ENCODE data around the gene TRPM3.

Gene TRPM3

DNA sequence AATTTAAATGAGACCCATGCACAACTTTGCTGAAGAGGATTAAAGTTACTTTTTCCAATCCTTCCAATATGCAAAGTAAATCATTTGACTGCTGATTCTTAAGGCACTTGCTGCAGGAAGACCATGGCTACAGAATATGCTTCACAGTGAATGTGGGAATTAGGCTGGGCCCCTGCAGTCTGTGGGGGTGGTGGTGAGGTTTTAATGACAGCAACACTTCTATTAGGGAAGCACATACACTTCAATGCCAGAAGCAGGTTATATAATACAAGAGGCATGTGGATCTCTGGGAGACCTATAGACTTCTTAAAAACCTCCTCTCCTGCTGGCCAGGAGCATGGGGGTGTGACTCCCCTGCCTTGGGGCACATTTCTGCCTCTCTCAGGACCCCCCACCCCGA lies 582.4 kb downstream of the TRPM3 start:
- no peak for DNase-seq
- in situ Hi-C loops (cut with MboI; ENCODE audit: low pct_unique_long_range_greater_than_20kb, low sequenced_read_pairs): no loop called here

GRCh38 chr9:70537084-70537483 lies 584.3 kb downstream of the TRPM3 start:
- in situ Hi-C loops (cut with MboI; ENCODE audit: low pct_unique_long_range_greater_than_20kb, low sequenced_read_pairs): no loop called here
- no peak for DNase-seq

GRCh38 chr9:70535546-70536323 lies 585.7 kb downstream of the TRPM3 start:
- no peak for DNase-seq
- in situ Hi-C loops (cut with MboI; ENCODE audit: low pct_unique_long_range_greater_than_20kb, low sequenced_read_pairs): no loop called here

DNA sequence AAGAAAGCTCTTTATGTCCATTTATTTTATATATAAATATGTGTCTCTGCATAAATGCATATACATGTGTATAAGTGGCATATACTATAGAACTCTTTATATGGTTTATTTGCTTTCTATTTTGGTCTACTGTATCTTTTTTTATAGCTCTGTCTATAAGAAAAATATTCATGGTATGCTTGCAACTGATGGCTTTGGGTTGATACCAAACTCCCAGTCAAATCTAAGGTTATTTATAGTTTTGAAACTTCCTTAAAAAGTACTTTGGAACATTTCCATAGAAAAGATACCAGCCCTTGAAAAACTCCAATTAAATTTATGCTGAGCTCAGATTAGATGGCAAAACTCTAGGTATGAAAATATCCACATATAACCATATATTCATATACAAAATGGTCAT lies 587.0 kb downstream of the TRPM3 start:
- no peak for DNase-seq
- in situ Hi-C loops (cut with MboI; ENCODE audit: low pct_unique_long_range_greater_than_20kb, low sequenced_read_pairs): no loop called here

- DNase-seq: no peak
- in situ Hi-C loops (cut with MboI; ENCODE audit: low pct_unique_long_range_greater_than_20kb, low sequenced_read_pairs): no loop called here
Observed at GRCh38 chr9:70534061-70534460, 587.4 kb downstream of the TRPM3 start.

GRCh38 chr9:70533492-70533891 lies 587.9 kb downstream of the TRPM3 start:
- DNase-seq: no peak
- in situ Hi-C loops (cut with MboI; ENCODE audit: low pct_unique_long_range_greater_than_20kb, low sequenced_read_pairs): no loop called here

GRCh38 chr9:70532716-70533115 lies 588.7 kb downstream of the TRPM3 start:
- in situ Hi-C loops (cut with MboI; ENCODE audit: low pct_unique_long_range_greater_than_20kb, low sequenced_read_pairs): no loop called here
- no peak for DNase-seq

DNA sequence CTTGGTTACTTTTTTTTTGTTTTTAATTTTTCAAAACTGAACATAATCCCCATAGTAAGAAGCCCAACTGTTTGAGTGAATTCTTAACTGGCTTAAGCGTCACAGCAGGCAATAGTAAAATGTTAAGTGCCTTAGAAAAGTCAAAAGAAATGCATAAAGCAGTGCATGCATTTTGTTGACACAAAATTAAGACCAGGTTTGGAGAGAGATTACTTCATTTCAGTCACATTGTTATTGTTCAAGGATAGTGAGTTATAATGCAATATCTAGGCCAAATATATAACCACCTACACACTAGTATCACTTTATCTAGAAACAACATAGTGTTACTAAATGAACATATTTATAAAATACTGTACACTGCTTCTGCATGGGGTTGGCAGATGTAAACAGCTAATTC lies 590.1 kb downstream of the TRPM3 start:
- no peak for DNase-seq
- in situ Hi-C loops (cut with MboI; ENCODE audit: low pct_unique_long_range_greater_than_20kb, low sequenced_read_pairs): no loop called here

DNA sequence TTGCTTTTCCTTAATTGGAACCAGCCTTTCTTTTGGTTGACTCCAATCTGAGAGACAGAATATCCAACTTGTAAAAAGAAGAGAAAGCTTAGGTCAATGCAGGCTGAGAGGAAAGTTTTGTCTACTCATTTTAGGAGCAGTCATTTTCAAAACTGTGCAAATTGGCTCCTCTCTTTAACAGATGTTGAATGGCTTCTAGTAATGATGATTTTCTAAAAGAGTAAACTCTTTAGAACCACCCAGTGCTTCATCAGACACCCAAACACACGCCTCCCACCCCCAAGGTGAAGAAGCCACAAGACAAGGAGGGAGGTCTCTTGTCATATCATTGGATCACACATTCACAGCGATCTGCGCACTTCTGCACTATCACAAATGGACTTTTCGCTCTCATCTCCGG lies 590.7 kb downstream of the TRPM3 start:
- in situ Hi-C loops (cut with MboI; ENCODE audit: low pct_unique_long_range_greater_than_20kb, low sequenced_read_pairs): no loop called here
- DNase-seq: no peak

- DNase-seq: no peak
- in situ Hi-C loops (cut with MboI; ENCODE audit: low pct_unique_long_range_greater_than_20kb, low sequenced_read_pairs): no loop called here
Observed at GRCh38 chr9:70529833-70530232, 591.6 kb downstream of the TRPM3 start.

GRCh38 chr9:70529377-70529776 lies 592.0 kb downstream of the TRPM3 start:
- DNase-seq: no peak
- in situ Hi-C loops (cut with MboI; ENCODE audit: low pct_unique_long_range_greater_than_20kb, low sequenced_read_pairs): no loop called here

- DNase-seq: no peak
- in situ Hi-C loops (cut with MboI; ENCODE audit: low pct_unique_long_range_greater_than_20kb, low sequenced_read_pairs): no loop called here
Observed at GRCh38 chr9:70526902-70527301, 594.5 kb downstream of the TRPM3 start.

- no peak for DNase-seq
- in situ Hi-C loops (cut with MboI; ENCODE audit: low pct_unique_long_range_greater_than_20kb, low sequenced_read_pairs): no loop called here
Observed at GRCh38 chr9:70525519-70525918, 595.9 kb downstream of the TRPM3 start.

DNA sequence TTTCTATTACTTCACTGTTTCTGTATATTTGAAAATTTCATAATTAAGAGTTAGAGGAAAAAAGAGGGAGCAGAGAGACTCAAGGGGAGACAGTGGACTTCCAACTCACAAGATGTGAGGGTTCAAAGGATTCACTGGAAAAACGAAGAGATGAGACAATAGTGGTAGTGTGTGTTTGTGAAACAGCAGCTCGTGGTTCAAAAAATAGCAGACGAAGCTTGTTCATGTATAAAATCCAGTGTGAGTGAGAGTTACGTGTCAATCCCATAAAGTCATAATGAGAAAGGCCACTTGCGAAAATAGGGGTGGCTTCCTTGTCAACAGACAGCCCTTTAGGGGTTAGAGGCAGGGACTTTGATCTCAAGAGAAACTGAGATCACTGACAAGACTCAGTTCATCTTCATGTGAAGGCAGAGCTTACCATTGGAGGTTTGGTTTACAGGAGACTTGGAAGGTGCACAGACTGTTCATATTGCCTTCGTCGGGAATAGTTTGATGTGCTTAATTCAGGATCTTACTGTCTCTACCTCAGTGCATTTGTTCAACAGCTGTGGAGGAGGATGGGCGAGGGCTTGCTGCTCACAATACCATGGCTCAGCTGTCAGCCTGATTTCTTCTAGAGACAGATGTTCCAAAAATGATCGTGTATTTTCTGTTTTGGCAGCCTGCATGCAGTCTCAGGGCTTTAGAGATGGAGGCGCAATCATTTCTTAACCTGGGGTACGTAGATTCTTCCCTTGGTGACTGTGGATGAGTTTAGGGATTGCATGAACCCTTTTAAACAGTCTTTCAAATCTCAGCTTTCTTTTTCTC lies 601.3 kb downstream of the TRPM3 start:
- in situ Hi-C loops (cut with MboI; ENCODE audit: low pct_unique_long_range_greater_than_20kb, low sequenced_read_pairs): no loop called here
- no peak for DNase-seq

DNA sequence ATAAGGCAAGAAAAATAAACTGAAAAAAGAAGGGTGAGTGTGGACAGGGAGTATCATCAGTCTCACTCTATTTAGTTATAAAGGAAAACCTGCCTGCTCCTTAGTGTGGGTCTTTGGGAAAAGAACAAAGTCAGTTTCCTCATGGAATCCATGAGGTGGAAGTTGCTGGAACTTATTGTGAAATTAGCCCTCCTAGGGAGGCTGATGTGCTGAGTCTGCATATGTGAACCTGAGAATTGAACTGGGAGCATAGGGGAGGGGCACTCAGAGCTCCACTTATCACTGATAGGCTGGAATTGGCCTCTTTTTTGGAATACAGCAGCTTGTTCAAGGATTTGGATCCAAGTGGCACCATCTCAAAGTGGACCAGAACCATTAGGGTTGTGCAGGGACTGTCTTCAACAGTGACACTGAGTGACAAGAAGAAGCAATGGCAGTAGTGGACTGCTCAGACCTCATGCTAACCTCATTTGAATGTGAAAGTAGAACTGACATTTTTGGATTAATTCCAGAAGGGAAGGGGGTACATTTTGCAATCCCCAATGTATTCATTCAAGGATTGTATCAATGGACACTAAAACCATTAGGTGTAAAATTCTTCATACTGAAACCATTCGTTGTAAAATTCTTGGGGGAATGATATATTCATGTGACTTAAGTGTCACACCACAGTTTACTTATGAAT lies 603.4 kb downstream of the TRPM3 start:
- in situ Hi-C loops (cut with MboI; ENCODE audit: low pct_unique_long_range_greater_than_20kb, low sequenced_read_pairs): no loop called here
- DNase-seq: no peak

DNA sequence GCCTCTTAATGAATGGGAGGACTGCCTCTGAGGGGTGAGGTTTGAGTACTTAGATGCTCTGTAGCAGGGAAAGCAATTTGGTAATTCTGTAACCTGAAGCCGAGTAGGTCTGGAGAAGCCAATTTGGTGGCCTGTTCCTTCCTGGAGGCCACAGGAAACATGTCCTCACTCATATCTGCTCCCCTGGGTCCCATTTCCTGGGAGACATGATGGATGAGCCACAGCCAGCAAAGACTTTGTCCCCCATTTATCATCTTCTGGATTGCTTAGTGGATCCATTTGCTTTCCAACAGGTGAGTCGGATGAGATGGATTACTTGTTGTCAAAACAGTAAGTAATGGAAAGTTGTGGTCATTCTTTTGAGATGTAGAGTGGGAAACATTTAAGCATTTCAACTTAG lies 607.1 kb downstream of the TRPM3 start:
- in situ Hi-C loops (cut with MboI; ENCODE audit: low pct_unique_long_range_greater_than_20kb, low sequenced_read_pairs): no loop called here
- DNase-seq: no peak

DNA sequence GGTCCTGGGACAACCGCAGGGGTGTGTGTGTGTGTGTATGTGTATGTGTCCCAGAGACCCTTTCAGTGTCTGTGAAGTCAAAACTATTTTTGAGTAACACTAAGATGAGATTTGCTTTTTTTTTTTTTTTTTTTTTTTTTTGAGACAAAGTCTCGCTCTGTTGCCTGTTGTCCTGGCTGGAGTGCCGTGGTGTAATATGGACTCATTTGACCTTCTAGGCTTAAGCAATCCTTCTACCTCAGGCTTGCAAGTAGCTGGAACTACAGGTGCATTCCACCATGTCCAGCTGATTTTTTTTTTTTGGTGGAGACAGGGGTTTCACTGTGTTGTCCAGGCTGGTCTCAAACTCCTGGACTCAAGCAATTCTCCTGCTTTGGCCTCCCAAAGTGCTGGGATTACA lies 609.6 kb downstream of the TRPM3 start:
- in situ Hi-C loops (cut with MboI; ENCODE audit: low pct_unique_long_range_greater_than_20kb, low sequenced_read_pairs): no loop called here
- DNase-seq: no peak

- in situ Hi-C loops (cut with MboI; ENCODE audit: low pct_unique_long_range_greater_than_20kb, low sequenced_read_pairs): no loop called here
Observed at GRCh38 chr9:70510157-70510770, 611.2 kb downstream of the TRPM3 start.

DNA sequence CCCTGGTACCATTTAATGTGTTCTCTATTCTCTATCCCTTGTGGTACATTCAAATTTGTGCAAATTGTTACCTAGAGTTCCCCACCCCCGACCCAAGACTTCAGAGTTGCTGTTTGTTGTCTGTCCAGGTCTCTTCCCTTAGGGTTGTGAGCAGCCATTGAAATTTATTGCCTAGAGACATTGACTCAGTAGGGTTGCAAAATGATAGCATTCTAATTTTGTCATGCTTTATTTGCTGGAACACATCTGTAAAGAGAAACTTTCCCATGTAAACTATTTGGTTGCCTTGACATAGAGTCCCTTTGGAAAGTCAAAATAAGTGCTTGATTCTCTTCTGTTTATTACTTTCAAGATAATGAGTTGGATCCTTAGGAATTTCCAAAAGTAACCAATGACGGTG lies 615.3 kb downstream of the TRPM3 start:
- in situ Hi-C loops (cut with MboI; ENCODE audit: low pct_unique_long_range_greater_than_20kb, low sequenced_read_pairs): no loop called here
- no peak for DNase-seq

More at GRCh38 chr9:70510157-70510770, 611.2 kb downstream of the TRPM3 start:
- peak; percentile 37 for DNase-seq

- DNase-seq: peak; percentile 62
- in situ Hi-C loops (cut with MboI; ENCODE audit: low pct_unique_long_range_greater_than_20kb, low sequenced_read_pairs): no loop called here
Observed at GRCh38 chr9:70504834-70505233, 616.6 kb downstream of the TRPM3 start.
